ENCODE results near the gene TENT4A.

TENT4A gene

DNA sequence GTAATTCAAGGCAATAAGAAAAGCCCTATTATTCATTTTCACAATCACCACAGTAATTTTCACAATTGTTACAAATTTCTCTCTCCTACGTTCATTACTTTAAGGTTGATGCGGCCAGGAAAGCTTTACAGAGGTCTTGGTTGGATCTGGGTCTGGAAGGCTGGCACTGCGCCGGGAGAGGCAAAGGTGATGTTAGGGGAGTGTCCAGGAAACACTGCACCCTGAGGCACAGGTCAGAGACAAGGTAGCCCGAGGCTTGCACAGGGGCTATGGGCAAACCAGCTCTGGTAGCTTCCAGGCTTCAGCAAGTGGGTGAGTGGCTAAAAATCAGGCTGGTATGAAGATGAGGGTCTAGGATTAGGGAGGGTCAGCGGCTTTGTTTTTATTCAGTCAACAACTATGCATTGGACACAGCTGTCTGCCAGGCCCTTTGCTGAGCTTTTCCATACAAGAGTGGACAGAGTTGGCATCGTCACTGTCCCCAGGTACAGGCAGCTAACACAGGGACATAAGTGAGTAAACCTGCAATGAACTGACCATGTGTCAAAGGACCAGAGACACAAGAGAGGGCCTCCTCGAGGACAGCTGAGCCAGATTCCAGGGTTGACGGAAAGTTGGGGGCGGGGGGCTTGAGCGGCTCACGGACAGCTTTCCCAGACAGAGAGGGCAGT, 12.4 kb upstream of the TENT4A start:
- DNase-seq, result no peak

DNA sequence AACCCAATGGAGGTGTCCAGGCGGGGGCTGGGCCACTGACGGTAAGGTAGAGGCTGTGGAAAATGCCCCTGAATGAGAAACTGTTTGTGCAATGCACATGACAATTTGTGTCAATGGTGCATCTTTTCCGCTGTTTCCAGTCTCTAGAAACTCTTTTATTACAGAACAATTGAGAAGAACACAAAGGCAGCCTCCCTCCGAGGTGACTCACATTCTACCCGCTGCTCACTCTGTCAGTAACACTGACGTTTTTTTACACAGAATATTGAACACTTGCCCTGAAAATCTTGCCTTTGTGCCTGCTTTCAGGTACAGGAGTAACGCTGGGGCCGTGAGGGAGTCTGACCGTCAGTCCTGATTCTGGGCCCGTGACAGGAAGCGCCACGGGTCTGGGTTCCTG, 11.7 kb upstream of the TENT4A start:
- no peak for DNase-seq

DNA sequence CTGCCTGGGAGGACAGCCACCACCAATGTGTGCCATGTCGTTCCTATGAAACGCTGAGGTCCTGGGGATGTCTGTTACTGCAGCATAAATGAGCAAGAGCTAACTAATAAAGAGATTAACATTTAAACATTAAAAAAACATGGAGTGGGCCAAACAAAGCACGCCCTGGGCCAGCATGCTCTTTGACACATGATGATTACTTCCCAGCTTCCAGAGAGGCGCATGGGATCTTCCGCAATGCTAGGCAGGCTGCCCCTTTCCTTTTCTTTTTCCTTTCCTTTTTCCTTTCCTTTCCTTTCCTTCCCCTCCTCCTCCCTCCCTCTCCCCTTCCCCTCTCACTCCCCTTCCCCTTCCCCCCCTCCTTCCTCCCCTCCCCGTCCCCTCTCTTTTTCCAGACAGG, 10.6 kb upstream of the TENT4A start:
- no peak for DNase-seq

DNA sequence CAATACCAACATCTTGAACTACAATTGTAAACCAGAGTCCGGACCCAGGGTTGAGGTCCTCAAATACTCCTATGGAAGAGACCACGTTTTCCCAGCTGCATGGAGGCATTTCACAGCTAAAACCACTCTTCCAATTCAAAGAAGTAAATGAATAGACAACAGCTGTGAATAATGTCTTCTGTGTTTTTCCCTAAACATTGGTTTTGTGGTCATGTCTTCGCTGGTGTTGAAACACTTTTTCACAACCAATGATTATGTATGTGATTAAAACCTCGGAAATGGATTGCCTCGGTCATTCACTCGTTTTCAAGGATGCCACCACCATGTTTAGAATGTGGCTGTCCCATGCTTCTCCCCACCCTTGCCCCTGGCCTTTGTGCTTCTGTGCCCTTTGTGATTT, 9.4 kb upstream of the TENT4A start:
- no peak for DNase-seq

DNA sequence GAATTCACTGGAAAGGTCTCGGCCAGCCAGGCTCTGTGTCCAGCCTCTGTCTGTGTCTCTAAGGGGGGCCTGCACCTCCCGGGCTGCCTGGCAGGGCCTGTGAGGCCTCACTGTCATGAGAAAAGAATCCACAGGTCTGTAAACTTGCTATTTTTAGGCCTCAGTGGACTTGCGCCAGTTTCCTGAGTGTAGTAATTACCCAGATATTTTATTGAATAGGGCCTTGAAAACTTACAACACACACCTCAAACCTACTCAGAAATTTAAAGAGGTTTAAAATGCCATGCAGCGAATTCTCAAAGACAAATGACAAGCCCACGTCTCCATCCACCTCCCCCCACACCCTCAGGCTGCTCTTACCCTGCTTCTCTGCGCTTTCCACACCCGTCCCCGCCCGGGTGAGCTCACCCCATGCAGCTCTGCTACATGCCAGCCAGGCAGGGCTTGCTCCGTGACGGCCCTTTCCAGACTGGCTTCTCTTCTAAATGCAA, 8.8 kb upstream of the TENT4A start:
- DNase-seq, result peak; percentile 45

DNA sequence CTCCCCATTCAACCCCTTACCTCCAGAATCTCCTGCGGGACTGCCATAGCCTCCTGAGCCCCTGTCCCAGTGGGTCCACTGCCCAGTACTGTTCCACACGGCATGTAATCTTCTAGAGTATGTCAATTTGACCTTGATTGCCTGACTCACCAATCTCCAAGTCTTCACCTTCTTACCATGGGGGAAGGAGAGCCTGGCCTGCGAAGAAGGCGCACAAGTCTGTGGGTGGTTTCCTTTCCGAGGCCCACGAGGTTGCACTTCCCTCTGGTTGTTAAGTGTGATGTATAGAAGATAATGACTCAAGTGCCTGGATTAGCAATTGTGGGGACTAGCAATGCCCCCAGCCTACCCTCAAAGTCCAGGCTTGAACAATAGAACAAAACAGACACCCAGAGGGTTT, 8.1 kb upstream of the TENT4A start:
- no peak for DNase-seq

DNA sequence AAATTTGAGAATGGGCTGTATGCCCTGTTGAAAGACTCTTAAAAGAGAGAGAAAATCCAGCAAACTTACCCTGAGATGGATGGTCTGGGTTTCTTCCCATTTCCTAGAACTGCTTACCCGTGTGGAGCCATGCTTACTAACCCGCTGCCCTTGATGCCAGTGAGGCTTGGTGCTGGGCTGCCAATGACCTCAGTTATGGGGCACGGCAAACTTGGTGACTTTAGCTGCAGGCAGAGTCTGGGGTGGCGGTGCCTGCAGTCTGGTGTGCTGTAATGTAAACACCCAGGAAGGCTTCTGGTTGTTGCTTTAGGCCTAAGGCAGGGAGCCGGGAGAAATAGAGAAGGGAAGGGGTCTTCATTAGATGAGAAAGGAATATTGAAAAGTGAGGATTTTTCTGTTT, 7.3 kb upstream of the TENT4A start:
- DNase-seq, result no peak

DNA sequence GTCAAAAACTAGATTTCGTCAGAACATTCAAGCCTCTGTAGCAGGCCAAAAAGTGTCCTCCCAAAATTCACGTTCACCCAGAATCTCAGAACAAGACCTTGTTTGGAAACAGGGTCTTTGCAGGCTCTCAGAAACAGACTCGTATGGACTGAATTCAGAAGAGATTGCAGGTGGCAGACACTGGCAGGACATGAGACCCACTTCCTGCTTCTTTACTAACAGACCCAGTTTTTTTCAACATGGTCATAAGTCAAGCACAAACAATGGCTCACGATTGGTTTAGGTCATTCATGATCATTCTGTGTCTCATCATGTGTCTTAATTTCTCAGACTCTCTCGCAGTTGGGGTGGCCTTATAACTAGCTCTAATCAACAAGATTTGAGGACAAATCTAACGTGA, 5.4 kb upstream of the TENT4A start:
- no peak for DNase-seq

DNA sequence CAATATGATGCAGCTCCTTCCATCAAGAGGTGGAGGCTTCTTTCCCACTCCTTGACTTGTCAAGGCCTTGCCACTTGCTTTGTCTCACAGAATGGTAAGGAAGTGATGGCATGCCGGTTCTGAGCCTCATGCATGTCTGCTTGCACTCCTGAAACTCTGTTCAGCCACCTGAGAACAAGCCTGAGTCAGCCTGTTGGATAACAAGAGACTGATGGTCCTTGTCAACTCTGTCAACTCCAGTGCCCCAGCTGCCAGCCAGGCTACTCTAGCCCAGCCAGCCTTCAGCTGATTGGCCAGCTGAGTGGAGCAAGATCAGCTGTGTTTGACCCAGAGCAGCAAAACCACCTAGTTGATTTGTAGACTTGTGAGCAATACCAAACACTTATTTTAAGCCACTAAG, 4.4 kb upstream of the TENT4A start:
- no peak for DNase-seq

DNA sequence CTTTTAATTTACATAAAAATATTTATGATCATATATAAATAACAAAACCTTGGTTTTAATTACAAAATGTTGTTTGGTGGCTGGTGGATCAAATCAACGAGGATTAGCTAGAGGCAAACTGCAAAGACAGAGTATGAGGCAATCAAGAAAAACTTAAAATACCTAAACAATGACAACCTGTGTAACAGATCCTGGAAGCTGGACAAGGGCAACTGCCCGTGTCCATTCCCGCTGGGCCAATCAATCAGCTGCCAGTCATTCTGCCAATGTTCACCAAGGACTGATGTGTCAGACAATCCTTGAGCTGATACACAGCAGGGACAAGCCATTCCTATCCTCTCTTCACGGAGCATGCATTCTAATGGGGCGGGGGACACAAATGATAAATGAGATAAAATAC, 3.2 kb upstream of the TENT4A start:
- DNase-seq, result no peak

DNA sequence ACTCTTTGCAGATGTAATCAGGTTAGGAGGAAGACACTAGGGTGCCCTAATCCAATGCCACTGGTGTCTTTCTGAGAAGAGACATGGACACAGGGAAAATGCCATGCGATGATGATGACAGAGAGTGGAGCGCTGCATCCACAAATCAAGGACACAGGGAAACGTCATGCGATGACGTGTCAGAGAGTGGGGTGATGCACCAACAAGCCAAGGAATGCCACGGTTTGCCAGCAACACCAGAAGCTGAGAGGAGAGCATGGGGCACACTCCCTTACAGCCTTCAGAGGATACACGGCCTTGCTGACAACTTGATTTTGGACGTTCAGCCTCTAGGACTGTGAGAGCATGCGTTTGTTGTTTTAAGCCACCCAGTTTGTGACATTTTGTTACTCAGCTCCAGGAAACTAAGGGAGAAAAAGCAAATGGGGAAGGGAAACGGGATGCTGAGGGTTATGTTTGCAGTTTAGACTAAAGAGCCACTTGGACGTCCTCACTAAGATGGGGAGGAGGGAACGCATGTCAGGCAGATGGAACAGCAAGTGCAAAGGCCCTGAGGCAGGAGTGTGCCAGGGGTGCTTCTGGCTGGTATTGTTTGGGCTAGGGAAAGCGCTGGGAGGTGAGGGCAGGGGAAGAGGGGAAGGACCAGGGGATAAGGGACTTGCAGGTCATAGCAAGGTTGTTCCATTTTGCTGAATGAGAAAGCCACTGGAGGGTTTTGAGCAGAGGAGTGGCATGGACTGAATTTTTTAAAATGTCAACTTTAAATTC, 2.5 kb upstream of the TENT4A start:
- DNase-seq, result no peak

DNA sequence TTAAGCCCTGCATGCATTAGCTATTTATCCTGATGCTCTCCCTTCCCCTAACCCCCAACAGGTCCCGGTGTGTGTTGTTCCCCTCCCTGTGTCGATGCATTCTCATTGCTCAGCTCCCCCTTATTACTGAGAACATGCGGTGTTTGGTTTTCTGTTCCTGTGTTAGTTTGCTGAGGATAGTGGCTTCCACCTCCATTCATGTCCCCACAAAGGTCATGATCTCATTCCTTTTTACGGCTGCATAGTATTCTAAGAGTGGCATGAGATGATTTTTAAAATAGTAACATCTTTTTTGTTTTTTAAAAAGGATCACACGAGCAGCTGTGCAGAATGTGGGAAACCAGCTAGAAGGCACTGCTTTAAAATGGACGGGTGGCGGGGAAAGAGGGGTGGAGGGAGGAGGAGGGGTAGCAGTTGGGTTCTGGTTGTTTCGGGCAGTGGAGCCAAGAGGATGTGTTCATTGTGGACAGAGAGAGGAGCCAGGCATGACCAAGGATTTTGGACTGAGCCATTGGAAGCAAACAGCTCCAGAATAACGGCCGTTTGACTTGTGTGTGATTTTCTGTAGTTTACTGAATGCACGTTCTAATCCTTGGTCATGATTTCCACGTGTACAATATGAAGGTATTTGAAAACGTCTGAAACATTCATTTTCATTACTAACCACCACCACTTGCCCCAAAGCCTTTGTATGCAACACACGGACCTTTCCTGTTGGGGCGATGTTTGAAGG, 1.7 kb upstream of the TENT4A start:
- DNase-seq, result no peak

DNA sequence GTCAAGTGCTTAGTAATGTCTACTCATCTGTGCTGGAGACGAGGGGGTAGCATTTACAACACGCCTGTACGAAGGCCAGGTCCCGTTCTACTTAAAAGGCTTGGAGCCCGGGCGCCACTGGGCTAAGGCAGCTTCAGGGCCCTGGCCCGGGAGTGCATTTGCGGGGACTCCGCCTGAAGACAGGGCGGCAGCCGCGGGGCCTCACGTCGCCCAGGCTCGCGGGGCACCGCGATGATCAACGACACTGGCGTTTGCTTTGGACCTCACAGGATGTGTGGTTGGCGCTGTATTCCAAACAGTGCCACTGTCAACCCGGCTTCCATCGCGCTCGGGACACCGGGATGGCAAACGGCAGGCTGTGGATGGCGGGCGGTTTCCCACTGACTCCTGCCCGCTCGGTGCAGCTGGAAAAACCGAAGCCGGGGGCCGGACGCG, 1.1 kb upstream of the TENT4A start:
- no peak for DNase-seq

DNA sequence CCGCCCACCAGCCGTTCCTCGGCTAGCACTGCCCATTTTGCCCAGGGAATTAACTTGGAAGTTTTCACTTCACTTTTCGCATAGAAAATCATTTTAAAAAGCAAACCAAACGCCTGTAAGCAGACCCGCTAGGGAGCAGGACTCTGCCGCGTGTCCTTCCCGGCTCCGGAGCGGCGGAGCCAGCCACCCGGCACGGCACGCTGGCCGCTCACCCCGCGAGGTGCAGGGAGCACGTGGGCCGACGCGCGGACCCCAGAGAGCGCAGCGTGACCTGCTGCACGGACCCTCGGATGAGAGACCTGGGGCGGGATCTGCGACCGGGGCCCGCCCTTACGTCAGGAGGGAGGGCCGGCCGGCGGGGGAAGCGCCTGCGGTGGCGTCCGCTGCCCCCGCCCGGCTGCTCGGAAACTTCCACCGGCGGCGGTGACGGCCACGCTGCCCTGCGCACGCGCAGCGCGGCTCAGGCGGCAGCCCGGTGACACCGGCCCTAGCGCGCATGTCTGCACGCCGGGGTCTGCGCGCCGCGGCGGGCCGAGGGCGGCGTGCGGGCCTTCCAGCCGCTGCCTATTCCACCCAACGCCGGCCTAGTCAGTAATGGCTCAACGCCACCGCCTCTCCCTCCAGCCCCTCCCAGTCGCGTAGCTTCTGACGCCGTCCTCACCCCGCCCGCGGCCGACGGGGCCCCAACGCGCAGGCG, 507 bp upstream of the TENT4A start:
- peak; percentile 92 for DNase-seq

DNA sequence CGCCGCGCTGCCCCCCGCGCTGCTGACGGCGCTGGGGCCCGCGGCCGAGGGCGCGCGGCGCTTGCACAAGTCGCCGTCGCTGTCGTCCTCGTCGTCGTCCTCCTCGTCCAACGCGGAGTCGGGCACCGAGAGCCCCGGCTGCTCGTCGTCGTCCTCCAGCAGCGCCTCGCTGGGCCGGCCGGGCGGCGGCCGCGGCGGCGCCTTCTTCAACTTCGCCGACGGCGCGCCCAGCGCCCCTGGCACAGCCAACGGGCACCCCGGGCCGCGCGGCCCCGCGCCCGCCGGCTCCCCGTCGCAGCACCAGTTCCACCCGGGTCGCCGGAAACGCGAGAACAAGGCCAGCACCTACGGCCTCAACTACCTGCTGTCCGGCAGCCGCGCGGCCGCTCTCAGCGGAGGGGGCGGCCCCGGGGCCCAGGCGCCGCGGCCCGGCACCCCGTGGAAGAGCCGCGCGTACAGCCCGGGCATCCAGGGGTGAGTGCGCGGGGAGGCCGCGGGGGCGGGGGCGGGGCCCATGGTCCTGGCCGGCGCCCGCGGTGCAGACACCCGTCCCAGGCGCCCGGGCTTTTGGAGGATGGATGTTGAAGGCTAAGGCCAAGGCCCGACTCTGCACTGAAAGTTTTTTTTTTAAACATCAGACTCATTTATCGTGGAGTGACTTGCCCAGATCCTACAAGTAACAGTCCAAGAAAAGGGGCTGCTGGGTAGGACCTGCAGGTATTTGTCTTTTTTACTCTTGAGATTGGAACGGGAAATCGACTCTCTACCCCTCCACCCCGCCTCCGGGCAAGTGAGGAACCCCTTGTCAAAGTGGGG, 1.2 kb downstream of the TENT4A start:
- no peak for DNase-seq

DNA sequence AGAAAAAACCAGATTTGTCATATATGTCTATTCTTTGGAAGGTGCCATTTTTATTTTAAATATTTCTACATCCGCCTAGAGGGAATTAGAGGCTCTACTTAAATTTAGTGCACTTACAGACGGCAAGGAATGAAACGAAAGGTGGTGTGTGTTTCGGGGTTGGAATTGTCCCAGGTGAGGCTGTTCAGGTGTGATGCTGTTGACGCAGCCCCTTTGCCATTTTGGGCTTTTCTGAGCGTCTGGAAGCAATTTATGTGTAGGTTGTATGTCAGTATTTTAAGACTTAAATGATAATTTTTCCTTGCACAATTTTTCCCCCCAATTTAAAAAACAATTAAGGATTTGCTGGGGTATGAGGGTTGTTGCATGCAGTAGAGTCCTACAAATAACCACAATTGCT, 2.0 kb downstream of the TENT4A start:
- no peak for DNase-seq

DNA sequence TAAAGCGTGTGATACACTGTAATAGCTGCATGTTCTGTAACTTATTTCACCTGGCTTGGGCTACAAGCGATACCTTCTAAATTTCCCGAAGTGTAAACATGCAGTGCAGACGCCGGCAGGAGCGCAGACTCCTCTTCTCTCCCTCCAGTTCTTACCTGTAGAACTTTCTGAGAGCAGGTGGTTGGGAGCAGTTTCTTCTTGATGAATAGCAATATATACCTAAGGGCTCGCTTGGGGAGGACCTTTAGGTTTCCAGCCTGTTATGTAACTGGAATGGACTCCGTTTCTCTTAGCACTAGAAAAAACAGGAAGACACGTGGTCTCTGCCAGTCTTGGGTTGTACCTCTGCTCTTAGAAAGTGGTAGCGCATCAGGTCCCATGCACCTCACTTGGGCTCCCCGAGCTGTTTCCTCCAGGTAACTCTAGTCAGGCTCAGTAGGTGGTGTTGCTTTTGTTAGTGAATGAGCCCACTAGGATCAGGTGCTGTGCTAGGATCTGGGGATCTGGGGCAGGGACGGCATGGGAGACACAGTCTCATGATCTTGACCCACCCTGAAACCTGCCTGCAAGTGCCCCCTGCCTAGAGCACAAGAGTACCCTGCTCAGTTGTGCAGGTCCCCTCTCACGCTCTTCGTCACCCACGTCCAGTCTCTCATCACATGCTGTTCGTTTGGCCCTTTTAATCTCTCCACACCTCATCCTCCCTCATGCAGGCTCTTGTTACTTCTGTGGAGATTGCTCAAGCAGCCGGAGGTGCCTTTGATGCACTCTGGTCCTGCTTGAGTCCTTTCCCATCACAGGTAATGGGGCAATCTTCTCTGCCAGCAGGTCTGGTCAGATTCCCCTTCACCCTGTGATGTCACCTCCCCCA, 2.8 kb downstream of the TENT4A start:
- DNase-seq, result no peak

DNA sequence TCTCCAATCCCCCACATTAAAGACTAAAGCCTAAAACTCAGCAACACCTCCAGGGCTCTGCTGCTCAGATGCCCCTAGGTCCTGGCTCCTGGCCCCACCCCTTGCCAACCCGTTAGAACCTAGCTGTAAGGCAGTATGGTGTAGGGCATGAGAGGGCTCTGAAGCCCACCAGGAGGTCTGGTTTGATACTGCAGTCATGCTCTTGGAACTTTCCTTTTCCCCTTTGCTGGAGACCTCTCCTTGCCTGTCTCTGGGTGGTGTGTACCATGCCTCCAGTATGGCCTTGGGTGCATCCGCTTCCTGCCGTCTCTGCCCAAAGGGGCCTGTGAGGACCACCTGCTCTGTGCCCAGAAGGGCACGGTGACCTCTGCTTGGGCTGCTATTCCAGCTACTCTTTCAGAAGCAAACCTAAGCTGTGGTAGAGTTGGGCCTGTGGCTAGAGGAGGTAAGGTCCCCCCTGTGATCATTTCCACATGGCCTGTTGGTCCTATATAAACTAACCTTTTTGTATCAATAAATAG, 3.5 kb downstream of the TENT4A start:
- no peak for DNase-seq

DNA sequence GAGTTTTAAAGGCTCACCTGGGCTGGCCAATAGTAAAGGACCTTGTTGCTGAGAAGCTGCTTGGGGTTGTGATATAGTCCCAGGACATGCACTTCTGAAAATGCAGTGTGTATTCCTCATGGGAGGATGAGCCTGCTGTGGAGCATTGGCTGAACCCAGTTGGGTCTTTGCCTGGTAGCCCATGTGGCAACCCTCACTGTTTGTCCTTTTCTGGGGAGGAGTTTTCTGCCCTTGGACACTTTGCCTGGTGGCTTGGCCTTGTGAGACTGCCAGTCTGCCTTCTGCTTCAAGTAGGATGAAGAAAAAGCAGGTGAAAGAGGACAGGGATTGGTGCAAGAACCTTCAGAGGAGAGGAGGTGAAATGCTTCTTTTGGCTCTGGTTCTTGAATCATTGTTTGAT, 4.0 kb downstream of the TENT4A start:
- no peak for DNase-seq

DNA sequence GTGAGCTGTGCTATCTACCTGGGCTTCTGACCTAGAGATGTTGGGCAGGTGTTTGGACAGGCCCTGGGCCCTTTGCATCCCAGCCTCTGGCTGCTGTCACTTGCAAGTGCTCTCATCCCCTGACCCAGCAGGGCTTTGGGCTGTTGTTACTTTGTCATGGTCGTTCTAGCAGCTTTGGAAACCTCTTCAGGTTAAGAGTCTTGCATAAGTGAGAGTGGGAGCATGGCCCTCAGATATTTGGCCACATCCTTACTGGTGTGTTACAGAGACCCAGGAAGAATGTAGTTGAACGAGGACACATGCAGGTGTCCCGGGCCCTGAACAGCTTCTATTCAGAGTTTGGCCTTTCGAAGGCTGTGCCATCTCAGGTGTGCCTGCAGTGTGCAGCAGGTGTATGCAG, 4.5 kb downstream of the TENT4A start:
- no peak for DNase-seq

DNA sequence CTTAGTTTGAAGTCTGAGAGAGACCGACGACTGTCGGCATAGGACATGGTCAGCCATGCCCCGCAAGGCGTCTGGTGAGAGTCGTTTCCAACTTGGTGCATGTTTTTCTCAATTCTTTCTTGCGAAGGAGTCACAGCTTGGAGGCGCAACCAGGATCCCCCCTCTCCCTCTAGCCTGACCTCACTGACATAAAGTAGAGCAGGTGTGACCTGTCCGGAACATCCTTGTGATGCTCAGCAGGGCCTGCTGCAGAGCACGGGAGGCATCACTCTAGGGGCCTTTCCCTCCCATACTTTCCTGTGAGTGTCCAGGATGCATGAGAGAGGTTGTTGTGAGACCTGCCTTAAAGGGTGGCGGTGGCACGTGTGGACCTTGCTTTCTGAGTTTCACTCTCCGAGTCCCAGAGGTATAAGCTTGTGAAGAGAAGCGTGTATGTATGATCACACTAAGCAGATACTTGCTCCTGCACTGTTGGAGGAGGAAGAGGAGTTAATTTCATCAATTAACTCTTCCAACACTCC, 5.0 kb downstream of the TENT4A start:
- DNase-seq, result no peak

All from amniotic stem cell (primary cell).